Liver (tissue), 9 donors: Measurements from ENCODE around the gene CHRNE. TPM values are rescaled to one million over a fixed set of nuclear protein-coding genes. Genes with fewer than 3 reads are reported as not detected.

Source experiments
- DNase-seq: peaks from one replicate; pipeline ENCODE4 v3.0.0-alpha.2; 2017; ENCODE audit warnings: low spot score
- H3K27ac ChIP-seq, 2 donors: one replicate each; pipeline ENCODE4 v1.7.0; 2013; ENCODE audit warnings: inconsistent platforms in 2 of 2, low read length in 2 of 2, control low read depth in 1 of 2, low read depth in 1 of 2, mild to moderate bottlenecking in 1 of 2
- H3K27me3 ChIP-seq, 4 donors: one replicate each; pipeline versions ENCODE4 v1.6.1 to v1.7.0; 2013; ENCODE audit warnings: low read length in 3 of 4, inconsistent platforms in 1 of 4, mild to moderate bottlenecking in 1 of 4, moderate library complexity in 1 of 4; ENCODE audit not compliant: control insufficient read depth in 4 of 4, insufficient read depth in 4 of 4
- H3K36me3 ChIP-seq, 4 donors: one replicate each; pipeline versions ENCODE4 v1.6.1 to v1.7.0; 2013; ENCODE audit warnings: low read length in 3 of 4, mild to moderate bottlenecking in 3 of 4, low read depth in 1 of 4, moderate library complexity in 1 of 4; ENCODE audit not compliant: control insufficient read depth in 4 of 4, insufficient read depth in 3 of 4
- H3K4me1 ChIP-seq, 4 donors: one replicate each; pipeline versions ENCODE4 v1.6.1 to v1.7.0; 2013; ENCODE audit warnings: low read length in 3 of 4, mild to moderate bottlenecking in 3 of 4, moderate library complexity in 1 of 4; ENCODE audit not compliant: control insufficient read depth in 4 of 4, insufficient read depth in 4 of 4
- H3K4me3 ChIP-seq, 3 donors: one replicate each; pipeline versions ENCODE4 v1.6.1 to v1.7.0; 2013; ENCODE audit warnings: low read length in 3 of 3, control low read depth in 1 of 3, low read depth in 1 of 3, mild to moderate bottlenecking in 1 of 3
- H3K9ac ChIP-seq, 2 donors: one replicate each; pipeline ENCODE4 v1.7.0; 2013; ENCODE audit warnings: low read length in 2 of 2, mild to moderate bottlenecking in 2 of 2, moderate library complexity in 2 of 2, control low read depth in 1 of 2, low read depth in 1 of 2
- H3K9me3 ChIP-seq, 4 donors: one replicate each; pipeline versions ENCODE4 v1.6.1 to v1.7.0; 2013; ENCODE audit warnings: low read length in 3 of 4; ENCODE audit not compliant: control insufficient read depth in 4 of 4
- EGR1 ChIP-seq, 2 donors: IDR thresholded peaks; 2 replicates each; pipeline ENCODE4 v1.6.1; 2016 to 2018; ENCODE audit warnings: antibody characterized with exemption in 2 of 2, low read depth in 2 of 2
- FOXA1 ChIP-seq: IDR thresholded peaks from 2 replicates; pipeline ENCODE4 v1.6.1; 2016; ENCODE audit warnings: antibody characterized with exemption
- FOXA2 ChIP-seq: IDR thresholded peaks from 2 replicates; pipeline ENCODE4 v1.6.1; 2016; ENCODE audit warnings: antibody characterized with exemption
- GABPA ChIP-seq, 2 donors: IDR thresholded peaks in 1 of 2; conservative IDR thresholded peaks in 1 of 2; 2 replicates each; pipeline ENCODE4 v1.6.1; 2016; ENCODE audit warnings: antibody characterized with exemption in 2 of 2, mild to moderate bottlenecking in 1 of 2, moderate library complexity in 1 of 2
- HNF4A ChIP-seq, 2 donors: conservative IDR thresholded peaks; 2 replicates each; pipeline ENCODE4 v1.6.1; 2016; ENCODE audit warnings: antibody characterized with exemption in 2 of 2, mild to moderate bottlenecking in 2 of 2
- HNF4G ChIP-seq: IDR thresholded peaks from 2 replicates; pipeline ENCODE4 v1.6.1; 2016; ENCODE audit warnings: antibody characterized with exemption
- JUND ChIP-seq, 2 donors: IDR thresholded peaks; 2 replicates each; pipeline ENCODE4 v1.6.1; 2016; ENCODE audit warnings: antibody characterized with exemption in 2 of 2
- NR2F2 ChIP-seq: IDR thresholded peaks from 2 replicates; pipeline ENCODE4 v1.6.1; 2016; ENCODE audit warnings: antibody characterized with exemption
- RAD21 ChIP-seq, 2 donors: IDR thresholded peaks; 2 replicates each; pipeline ENCODE4 v1.6.1; 2016; ENCODE audit warnings: antibody characterized with exemption in 2 of 2, mild to moderate bottlenecking in 2 of 2
- RXRA ChIP-seq, 2 donors: IDR thresholded peaks; 2 replicates each; pipeline ENCODE4 v1.6.1; 2017 to 2018; ENCODE audit warnings: antibody characterized with exemption in 2 of 2, mild to moderate bottlenecking in 1 of 2
- SP1 ChIP-seq: IDR thresholded peaks from 2 replicates; pipeline ENCODE4 v1.6.1; 2018; ENCODE audit warnings: antibody characterized with exemption, mild to moderate bottlenecking
- TAF1 ChIP-seq: conservative IDR thresholded peaks from 2 replicates; pipeline ENCODE4 v1.6.1; 2016; ENCODE audit warnings: antibody characterized with exemption, mild to moderate bottlenecking
- YY1 ChIP-seq: IDR thresholded peaks from 2 replicates; pipeline ENCODE4 v1.6.1; 2016; ENCODE audit warnings: antibody characterized with exemption, mild to moderate bottlenecking
- WGBS: extraction: QIAGEN DNeasy Blood & Tissue Kit; methylation state at CpG from one replicate; pipeline ENCODE4 v1.1.7; 2013; 5-methylcytosine and 5-hydroxymethylcytosine counted together
- polyA plus RNA-seq, 2 donors: library from polyadenylated mRNA; stranded (reverse) in 1 of 2; unstranded in 1 of 2; fragments of 200-250 nt in 1 of 2; fragments of >200 nt in 1 of 2; fragmentation: Nextera tagmentation in 1 of 2; extraction: Ambion mirVana in 1 of 2; gene quantifications; one replicate each; pipeline versions ENCODE4 v1.2.1 to v1.2.3, GENCODE V29; 2013 to 2015
- total RNA-seq, 2 donors: library from RNA; depleted of rRNA; stranded (reverse); fragments of >200 nt; gene quantifications; one replicate each; pipeline ENCODE4 v1.2.3, GENCODE V29; 2014
- TF ChIP-seq, protein P1 (sequence below): fragments of 150-350 bp; IDR thresholded peaks from 2 replicates; pipeline ENCODE4 v1.5.1; 2017; ENCODE audit warnings: improper control_type of control experiment, low read depth, low read length; ENCODE audit not compliant: missing input control
- TF ChIP-seq, protein P2 (sequence below): IDR thresholded peaks from 2 replicates; pipeline ENCODE4 v1.6.1; 2016; ENCODE audit warnings: antibody characterized with exemption
- TF ChIP-seq, protein P3 (sequence below): IDR thresholded peaks from 2 replicates; pipeline ENCODE4 v1.6.1; 2016; ENCODE audit warnings: antibody characterized with exemption
- TF ChIP-seq, protein P4 (sequence below): IDR thresholded peaks from 2 replicates; pipeline ENCODE4 v1.6.1; 2016; ENCODE audit warnings: antibody characterized with exemption
- TF ChIP-seq, protein P5 (sequence below): IDR thresholded peaks from 2 replicates; pipeline ENCODE4 v1.6.1; 2016; ENCODE audit warnings: antibody characterized with exemption, mild to moderate bottlenecking
- donor health status: healthy.
- donor health status: healthy.
- donor health status: healthy.
- donor health status: healthy.
- donor health status: healthy.

CHRNE gene
- total and polyA plus RNA-seq, 4 donors: 0.19 to 3.1 (median 0.65) TPM

DNA sequence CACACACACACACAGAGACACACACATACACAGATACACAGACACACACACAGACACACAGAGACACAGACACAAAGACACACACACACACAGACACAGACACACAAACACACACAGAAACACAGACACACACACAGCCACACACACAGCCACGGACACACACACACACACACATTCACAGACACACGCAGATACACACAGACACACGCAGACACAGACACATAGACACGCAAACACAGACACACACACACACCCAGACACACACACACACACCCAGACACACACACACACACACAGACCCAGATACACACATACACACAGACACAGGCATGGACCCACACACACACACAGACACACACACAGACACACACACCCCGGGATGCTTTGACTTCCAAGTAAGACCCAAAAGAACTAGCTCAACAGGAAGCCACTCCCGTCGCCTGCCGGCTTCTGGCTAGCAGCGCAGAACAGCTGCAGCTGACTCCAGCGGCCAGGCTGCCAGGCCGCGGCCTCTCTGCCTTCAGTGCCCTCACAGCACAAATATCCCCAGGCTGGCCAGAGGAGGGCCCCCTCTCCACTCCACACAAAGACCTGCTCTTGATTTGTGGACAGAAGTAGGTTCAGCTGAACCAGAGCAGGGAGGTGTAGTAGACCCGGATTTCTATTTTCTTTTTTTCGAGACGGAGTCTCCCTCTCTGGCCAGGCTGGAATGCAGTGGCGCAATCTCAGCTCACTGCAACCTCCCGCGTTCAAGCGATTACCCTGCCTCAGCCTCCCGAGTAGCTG, 6.0 kb upstream of the CHRNE start:
- peak; percentile 75 for TF ChIP-seq SP1
- peak; percentile 69 to 75 for TF ChIP-seq RXRA (IDR thresholded peaks at IDR 0.05)
- peak; percentile 28 for TF ChIP-seq FOXA1
- TF ChIP-seq, protein P1, sequence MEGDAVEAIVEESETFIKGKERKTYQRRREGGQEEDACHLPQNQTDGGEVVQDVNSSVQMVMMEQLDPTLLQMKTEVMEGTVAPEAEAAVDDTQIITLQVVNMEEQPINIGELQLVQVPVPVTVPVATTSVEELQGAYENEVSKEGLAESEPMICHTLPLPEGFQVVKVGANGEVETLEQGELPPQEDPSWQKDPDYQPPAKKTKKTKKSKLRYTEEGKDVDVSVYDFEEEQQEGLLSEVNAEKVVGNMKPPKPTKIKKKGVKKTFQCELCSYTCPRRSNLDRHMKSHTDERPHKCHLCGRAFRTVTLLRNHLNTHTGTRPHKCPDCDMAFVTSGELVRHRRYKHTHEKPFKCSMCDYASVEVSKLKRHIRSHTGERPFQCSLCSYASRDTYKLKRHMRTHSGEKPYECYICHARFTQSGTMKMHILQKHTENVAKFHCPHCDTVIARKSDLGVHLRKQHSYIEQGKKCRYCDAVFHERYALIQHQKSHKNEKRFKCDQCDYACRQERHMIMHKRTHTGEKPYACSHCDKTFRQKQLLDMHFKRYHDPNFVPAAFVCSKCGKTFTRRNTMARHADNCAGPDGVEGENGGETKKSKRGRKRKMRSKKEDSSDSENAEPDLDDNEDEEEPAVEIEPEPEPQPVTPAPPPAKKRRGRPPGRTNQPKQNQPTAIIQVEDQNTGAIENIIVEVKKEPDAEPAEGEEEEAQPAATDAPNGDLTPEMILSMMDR: peak; percentile 98
- TF ChIP-seq, protein P2, sequence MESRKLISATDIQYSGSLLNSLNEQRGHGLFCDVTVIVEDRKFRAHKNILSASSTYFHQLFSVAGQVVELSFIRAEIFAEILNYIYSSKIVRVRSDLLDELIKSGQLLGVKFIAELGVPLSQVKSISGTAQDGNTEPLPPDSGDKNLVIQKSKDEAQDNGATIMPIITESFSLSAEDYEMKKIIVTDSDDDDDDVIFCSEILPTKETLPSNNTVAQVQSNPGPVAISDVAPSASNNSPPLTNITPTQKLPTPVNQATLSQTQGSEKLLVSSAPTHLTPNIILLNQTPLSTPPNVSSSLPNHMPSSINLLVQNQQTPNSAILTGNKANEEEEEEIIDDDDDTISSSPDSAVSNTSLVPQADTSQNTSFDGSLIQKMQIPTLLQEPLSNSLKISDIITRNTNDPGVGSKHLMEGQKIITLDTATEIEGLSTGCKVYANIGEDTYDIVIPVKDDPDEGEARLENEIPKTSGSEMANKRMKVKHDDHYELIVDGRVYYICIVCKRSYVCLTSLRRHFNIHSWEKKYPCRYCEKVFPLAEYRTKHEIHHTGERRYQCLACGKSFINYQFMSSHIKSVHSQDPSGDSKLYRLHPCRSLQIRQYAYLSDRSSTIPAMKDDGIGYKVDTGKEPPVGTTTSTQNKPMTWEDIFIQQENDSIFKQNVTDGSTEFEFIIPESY: peak; percentile 58
- peak in 1 of 2 donors; percentile 30 for TF ChIP-seq GABPA (IDR thresholded peaks at IDR 0.05 in 1 of 2, conservative IDR thresholded peaks at IDR 0.05 in 1 of 2)
- TF ChIP-seq, protein P3, sequence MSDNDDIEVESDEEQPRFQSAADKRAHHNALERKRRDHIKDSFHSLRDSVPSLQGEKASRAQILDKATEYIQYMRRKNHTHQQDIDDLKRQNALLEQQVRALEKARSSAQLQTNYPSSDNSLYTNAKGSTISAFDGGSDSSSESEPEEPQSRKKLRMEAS: peak; percentile 55
- TF ChIP-seq, protein P4, sequence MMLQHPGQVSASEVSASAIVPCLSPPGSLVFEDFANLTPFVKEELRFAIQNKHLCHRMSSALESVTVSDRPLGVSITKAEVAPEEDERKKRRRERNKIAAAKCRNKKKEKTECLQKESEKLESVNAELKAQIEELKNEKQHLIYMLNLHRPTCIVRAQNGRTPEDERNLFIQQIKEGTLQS: no peak
- TF ChIP-seq NR2F2: peak; percentile 80
- no peak for TF ChIP-seq EGR1 (IDR thresholded peaks at IDR 0.05; ENCODE audit: low read depth in 2 of 2)
- no peak for TF ChIP-seq TAF1
- peak; percentile 52 to 54 for TF ChIP-seq HNF4A (conservative IDR thresholded peaks at IDR 0.05)
- peak; percentile 53 for TF ChIP-seq FOXA2
- TF ChIP-seq YY1: peak; percentile 79
- no peak for TF ChIP-seq HNF4G
- TF ChIP-seq RAD21 (IDR thresholded peaks at IDR 0.05): peak; percentile 96 to 97
- TF ChIP-seq, protein P5, sequence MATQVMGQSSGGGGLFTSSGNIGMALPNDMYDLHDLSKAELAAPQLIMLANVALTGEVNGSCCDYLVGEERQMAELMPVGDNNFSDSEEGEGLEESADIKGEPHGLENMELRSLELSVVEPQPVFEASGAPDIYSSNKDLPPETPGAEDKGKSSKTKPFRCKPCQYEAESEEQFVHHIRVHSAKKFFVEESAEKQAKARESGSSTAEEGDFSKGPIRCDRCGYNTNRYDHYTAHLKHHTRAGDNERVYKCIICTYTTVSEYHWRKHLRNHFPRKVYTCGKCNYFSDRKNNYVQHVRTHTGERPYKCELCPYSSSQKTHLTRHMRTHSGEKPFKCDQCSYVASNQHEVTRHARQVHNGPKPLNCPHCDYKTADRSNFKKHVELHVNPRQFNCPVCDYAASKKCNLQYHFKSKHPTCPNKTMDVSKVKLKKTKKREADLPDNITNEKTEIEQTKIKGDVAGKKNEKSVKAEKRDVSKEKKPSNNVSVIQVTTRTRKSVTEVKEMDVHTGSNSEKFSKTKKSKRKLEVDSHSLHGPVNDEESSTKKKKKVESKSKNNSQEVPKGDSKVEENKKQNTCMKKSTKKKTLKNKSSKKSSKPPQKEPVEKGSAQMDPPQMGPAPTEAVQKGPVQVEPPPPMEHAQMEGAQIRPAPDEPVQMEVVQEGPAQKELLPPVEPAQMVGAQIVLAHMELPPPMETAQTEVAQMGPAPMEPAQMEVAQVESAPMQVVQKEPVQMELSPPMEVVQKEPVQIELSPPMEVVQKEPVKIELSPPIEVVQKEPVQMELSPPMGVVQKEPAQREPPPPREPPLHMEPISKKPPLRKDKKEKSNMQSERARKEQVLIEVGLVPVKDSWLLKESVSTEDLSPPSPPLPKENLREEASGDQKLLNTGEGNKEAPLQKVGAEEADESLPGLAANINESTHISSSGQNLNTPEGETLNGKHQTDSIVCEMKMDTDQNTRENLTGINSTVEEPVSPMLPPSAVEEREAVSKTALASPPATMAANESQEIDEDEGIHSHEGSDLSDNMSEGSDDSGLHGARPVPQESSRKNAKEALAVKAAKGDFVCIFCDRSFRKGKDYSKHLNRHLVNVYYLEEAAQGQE: peak; percentile 65
- TF ChIP-seq JUND (IDR thresholded peaks at IDR 0.05): peak in 1 of 2 donors; percentile 30
- Histone ChIP-seq H3K9ac (peak overlapping the region in 1 of 2 donors; percentile 15), H3K4me1 (peaks cover 5 to 24% (median 16%) of the 10 kb centered on the region in 4 donors)

More for the DNA sequence above, 6.0 kb upstream of the CHRNE start:
- DNase-seq: peak; percentile 77
- Histone ChIP-seq H3K27me3 (no peaks in the 10 kb centered on the region), H3K9me3 (no peaks in the 10 kb centered on the region), H3K4me3 (no peak overlapping the region), H3K27ac (peak overlapping the region; percentile 35 to 39), H3K36me3 (no peaks in the 10 kb centered on the region)
- WGBS: 7% methylated on average over 20 of the region's 20 CpGs
